ENCODE data around the gene NISCH.

Gene NISCH

DNA sequence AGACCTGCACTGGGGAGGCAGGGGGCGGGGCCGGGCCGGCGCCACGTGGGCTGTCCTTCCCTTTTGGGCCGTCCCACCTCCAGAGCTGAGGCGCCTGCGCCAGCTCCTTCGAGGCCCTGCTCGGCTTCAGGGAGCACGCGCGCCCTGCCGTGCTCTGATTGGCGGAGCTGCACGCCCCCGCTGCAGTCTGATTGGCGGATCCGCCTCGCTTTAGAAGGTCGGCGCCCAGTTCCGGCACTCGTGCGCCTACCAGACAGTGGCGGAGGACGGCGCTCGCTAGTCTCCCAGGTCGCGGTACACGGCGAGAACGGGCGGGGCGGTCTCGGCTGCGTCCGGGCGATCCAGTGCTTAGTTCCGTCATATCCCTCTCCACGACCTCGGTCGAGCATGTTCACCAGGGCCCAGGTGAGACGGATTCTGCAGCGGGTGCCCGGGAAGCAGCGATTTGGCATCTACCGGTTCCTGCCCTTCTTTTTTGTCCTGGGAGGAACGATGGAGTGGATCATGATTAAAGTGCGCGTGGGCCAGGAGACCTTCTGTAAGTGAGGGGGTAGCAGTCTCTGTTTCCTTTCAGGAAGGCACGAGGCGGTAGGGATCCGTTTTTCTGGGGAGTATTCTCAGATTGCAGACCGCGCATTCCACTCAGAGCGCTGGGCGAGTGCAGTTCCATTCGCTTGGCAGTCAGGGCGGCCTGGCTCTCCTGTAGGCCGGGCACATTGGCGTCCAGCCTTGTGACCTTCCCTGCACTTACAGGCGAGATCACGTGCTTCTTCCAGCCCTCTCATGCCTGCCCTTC lies 81.2 kb downstream of the NISCH start, which contains the start of gene UQCC5:
Gene UQCC5, plus strand, starts transcription at position 237 of the 796 bp plus-strand sequence. Its CDS starts 151 bp downstream, at position 388.
- H3K27ac ChIP-seq (ENCODE audit: low read depth, low read length), result peak within 1 kb of the TSS; percentile 45
- H4K20me1 ChIP-seq (ENCODE audit: control insufficient read depth, insufficient read depth, low read depth, low read length), result peaks cover 21% of the 10 kb centered on the region
- H3K4me3 ChIP-seq (ENCODE audit: low read length), result peak within 1 kb of the TSS; percentile 91
- H3F3A ChIP-seq (ENCODE audit: control insufficient read depth, insufficient read depth), result peaks cover 15% of the 10 kb centered on the region
- TF ChIP-seq EZH2phosphoT487 (IDR thresholded peaks at IDR 0.05; ENCODE audit: borderline replicate concordance, low read length), result no peak
- TF ChIP-seq, protein P1, sequence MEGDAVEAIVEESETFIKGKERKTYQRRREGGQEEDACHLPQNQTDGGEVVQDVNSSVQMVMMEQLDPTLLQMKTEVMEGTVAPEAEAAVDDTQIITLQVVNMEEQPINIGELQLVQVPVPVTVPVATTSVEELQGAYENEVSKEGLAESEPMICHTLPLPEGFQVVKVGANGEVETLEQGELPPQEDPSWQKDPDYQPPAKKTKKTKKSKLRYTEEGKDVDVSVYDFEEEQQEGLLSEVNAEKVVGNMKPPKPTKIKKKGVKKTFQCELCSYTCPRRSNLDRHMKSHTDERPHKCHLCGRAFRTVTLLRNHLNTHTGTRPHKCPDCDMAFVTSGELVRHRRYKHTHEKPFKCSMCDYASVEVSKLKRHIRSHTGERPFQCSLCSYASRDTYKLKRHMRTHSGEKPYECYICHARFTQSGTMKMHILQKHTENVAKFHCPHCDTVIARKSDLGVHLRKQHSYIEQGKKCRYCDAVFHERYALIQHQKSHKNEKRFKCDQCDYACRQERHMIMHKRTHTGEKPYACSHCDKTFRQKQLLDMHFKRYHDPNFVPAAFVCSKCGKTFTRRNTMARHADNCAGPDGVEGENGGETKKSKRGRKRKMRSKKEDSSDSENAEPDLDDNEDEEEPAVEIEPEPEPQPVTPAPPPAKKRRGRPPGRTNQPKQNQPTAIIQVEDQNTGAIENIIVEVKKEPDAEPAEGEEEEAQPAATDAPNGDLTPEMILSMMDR (IDR thresholded peaks at IDR 0.05; ENCODE audit: low read depth, low read length, poor library complexity, severe bottlenecking), result no peak
- peaks cover 49% of the 10 kb centered on the region for H3K36me3 ChIP-seq (ENCODE audit: control insufficient read depth, low read length)
- H3K4me2 ChIP-seq (ENCODE audit: low read length), result peak within 1 kb of the TSS; percentile 92
- H3K9me2 ChIP-seq (replicated peaks; ENCODE audit: control insufficient read depth, low read length), result no peaks in the 10 kb centered on the region
- no peaks in the 10 kb centered on the region for H3K9me3 ChIP-seq (ENCODE audit: control insufficient read depth, insufficient read depth, low read length)
- peaks cover 68% of the 10 kb centered on the region for H3K79me2 ChIP-seq (ENCODE audit: control insufficient read depth, low read length)
- H3K27me3 ChIP-seq (ENCODE audit: control insufficient read depth, low read length), result no peaks in the 10 kb centered on the region
- H3K4me1 ChIP-seq (ENCODE audit: control insufficient read depth, low read length), result peaks cover 52% of the 10 kb centered on the region

- peak overlapping the region; percentile 45 for H3K27ac ChIP-seq (ENCODE audit: low read depth, low read length)
- H3K9me3 ChIP-seq (ENCODE audit: control insufficient read depth, insufficient read depth, low read length), result no peaks in the 10 kb centered on the region
- H3K9me2 ChIP-seq (replicated peaks; ENCODE audit: control insufficient read depth, low read length), result no peaks in the 10 kb centered on the region
- TF ChIP-seq EZH2phosphoT487 (IDR thresholded peaks at IDR 0.05; ENCODE audit: borderline replicate concordance, low read length), result no peak
- TF ChIP-seq, protein P1 (IDR thresholded peaks at IDR 0.05; ENCODE audit: low read depth, low read length, poor library complexity, severe bottlenecking), result no peak
- peaks cover 68% of the 10 kb centered on the region for H3K79me2 ChIP-seq (ENCODE audit: control insufficient read depth, low read length)
- no peaks in the 10 kb centered on the region for H3K27me3 ChIP-seq (ENCODE audit: control insufficient read depth, low read length)
- peaks cover 46% of the 10 kb centered on the region for H3K4me1 ChIP-seq (ENCODE audit: control insufficient read depth, low read length)
- H3K4me2 ChIP-seq (ENCODE audit: low read length), result peak overlapping the region; percentile 92
- H4K20me1 ChIP-seq (ENCODE audit: control insufficient read depth, insufficient read depth, low read depth, low read length), result peaks cover 18% of the 10 kb centered on the region
- H3K36me3 ChIP-seq (ENCODE audit: control insufficient read depth, low read length), result peaks cover 48% of the 10 kb centered on the region
- H3K4me3 ChIP-seq (ENCODE audit: low read length), result peak overlapping the region; percentile 91
- peaks cover 15% of the 10 kb centered on the region for H3F3A ChIP-seq (ENCODE audit: control insufficient read depth, insufficient read depth)
Observed at GRCh38 chr3:52537165-52537620, 81.8 kb downstream of the NISCH start.

GRCh38 chr3:52537726-52538421 lies 82.5 kb downstream of the NISCH start:
- Histone ChIP-seq H3K27me3 (ENCODE audit: control insufficient read depth, low read length) (no peaks in the 10 kb centered on the region), H3K79me2 (ENCODE audit: control insufficient read depth, low read length) (peaks cover 63% of the 10 kb centered on the region), H3F3A (ENCODE audit: control insufficient read depth, insufficient read depth) (peaks cover 15% of the 10 kb centered on the region), H3K27ac (ENCODE audit: low read depth, low read length) (no peak overlapping the region), H3K4me1 (ENCODE audit: control insufficient read depth, low read length) (peaks cover 41% of the 10 kb centered on the region), H3K4me3 (ENCODE audit: low read length) (peak overlapping the region; percentile 91), H3K9me2 (replicated peaks; ENCODE audit: control insufficient read depth, low read length) (no peaks in the 10 kb centered on the region), H3K36me3 (ENCODE audit: control insufficient read depth, low read length) (peaks cover 44% of the 10 kb centered on the region), H3K4me2 (ENCODE audit: low read length) (peak overlapping the region; percentile 92), H4K20me1 (ENCODE audit: control insufficient read depth, insufficient read depth, low read depth, low read length) (peaks cover 16% of the 10 kb centered on the region), H3K9me3 (ENCODE audit: control insufficient read depth, insufficient read depth, low read length) (no peaks in the 10 kb centered on the region)
- no peak for TF ChIP-seq EZH2phosphoT487 (IDR thresholded peaks at IDR 0.05; ENCODE audit: borderline replicate concordance, low read length)
- TF ChIP-seq, protein P1 (IDR thresholded peaks at IDR 0.05; ENCODE audit: low read depth, low read length, poor library complexity, severe bottlenecking), result no peak

Data from DOHH2 (cell line).